Stimulated activated CD4-positive, alpha-beta T cell treated with anti-CD3 and anti-CD28 coated beads, Interleukin-1b, Interleukin-23, amount 100 ng/mL, for 48 hours (primary cell): Measurements from ENCODE around the gene LETM1.
A peak's percentile ranks its signal among the peaks of the same experiment; 100 is the strongest.

Experiments used
- DNase-seq: peaks from one replicate; pipeline ENCODE4 v3.0.0-alpha.2; 2020

LETM1 gene

DNA sequence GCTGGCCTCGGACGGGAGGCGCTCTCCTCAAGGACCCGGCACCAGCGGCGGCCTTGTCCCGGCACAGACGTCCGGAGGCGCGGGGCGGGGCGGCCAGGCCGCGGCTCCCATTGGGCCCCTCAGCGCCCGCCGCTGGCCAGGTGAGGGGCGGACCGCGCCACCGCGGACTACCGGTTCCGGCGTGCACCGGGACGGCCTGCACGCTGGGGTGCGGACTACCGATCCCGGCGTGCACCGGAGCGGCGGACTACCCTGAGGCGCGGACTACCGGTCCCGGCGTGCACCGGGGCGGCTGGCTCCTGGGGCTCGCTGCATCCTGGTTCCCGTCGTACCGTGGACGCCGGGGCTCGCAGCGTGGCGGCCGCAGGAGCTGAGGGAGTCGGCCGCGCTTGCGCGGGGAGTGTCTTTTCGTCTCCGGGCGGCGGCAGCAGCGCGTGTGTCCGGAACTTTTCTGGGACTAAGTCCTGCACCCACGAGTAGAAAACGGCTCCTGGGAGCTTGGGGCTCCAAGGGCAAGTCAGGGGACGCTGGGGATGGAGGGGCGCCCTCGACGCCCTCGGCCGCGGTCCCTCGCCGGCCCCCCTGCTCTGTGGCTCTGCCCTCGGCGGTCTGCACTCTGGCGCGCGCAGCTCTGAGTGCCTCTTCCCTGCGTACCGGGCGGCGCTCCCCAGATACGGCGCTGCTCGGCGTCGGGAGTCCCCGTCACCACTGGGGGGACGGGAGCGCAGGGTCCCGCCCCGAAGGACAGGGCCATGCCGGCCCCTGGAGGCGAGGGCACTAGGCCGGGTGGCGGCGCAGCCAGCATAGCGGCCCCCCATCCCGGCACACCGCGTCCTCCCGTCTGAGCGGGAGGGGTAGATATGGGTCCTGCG is at the start of gene LETM1:
LETM1 (minus strand) TSS at position 86 of the 872 bp plus-strand sequence. CDS start 206 bp downstream, outside the sequence.
- DNase-seq: peak; percentile 95

DNA sequence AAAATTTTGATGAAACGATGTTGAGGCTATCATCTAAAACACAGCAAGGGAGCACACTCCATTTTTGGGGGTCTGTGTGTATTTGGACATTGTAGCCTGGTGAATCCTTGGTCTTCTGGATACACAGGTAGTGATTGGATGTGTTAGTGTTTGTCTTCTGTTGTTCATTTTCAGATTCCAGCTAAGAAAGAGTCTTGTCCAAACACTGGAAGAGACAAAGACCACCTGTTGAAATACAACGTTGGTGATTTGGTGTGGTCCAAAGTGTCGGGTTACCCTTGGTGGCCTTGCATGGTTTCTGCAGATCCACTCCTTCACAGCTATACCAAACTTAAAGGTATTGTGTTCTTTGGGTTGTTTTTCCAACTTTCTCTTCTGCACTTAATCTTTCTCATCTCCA is 48.1 kb upstream of the LETM1 start:
- DNase-seq: no peak

- DNase-seq: peak; percentile 13
Measured at GRCh38 chr4:1903035-1903434, 47.1 kb upstream of the LETM1 start.

DNA sequence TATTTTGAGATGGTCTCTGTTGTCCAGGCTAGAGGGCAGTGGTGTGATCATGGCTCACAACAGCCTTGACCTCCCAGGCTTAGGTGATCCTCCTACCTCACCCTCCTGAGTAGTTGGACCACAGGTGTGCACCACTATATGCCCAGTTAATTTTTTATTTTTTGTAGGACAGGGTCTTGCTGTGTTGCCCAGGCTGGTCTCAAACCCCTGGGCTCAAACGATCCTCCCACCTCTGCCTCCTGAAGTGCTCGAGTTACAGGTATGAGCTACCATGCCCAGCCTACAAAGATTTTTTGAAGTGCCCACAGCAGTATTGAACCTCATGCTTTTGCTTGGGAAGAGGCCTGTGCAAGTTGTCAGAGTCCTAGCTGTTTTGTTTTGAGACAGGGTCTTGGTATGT is 46.3 kb upstream of the LETM1 start:
- no peak for DNase-seq

DNA sequence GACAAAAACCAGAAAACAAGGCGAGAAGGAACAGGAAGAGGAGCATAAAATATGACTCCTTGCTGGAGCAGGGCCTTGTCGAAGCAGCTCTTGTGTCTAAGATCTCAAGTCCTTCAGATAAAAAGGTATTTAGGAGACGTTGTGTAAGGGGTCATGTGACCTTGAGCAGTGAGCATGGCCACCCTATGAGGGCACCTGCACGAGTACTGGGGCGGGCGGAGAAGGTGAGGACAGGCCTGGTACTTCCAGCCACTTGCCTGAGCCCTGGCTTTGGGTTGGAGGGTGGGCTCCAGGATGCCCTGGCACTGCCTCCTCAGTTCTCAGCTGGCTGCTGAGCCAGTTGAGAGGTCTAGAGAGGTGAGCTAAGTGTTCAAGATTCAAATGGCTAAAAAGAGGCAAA is 45.2 kb upstream of the LETM1 start:
- DNase-seq: no peak

DNA sequence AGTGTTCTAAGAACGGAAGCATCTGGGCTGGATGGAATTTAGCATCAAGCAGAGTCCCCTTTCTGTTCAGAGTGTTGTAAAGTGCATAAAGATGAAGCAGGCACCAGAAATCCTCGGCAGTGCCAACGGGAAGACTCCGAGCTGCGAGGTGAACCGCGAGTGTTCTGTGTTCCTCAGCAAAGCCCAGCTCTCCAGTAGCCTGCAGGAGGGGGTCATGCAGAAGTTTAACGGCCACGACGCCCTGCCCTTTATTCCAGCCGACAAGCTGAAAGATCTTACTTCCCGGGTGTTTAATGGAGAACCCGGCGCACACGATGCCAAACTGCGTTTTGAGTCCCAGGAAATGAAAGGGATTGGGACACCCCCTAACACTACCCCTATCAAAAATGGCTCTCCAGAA is 44.7 kb upstream of the LETM1 start:
- no peak for DNase-seq

- no peak for DNase-seq
Measured at GRCh38 chr4:1900087-1900433, 44.1 kb upstream of the LETM1 start.

- peak; percentile 73 for DNase-seq
Measured at GRCh38 chr4:1899149-1900086, 43.5 kb upstream of the LETM1 start.

GRCh38 chr4:1898681-1899080 is 42.7 kb upstream of the LETM1 start:
- no peak for DNase-seq

- DNase-seq: no peak
Measured at GRCh38 chr4:1898007-1898406, 42.1 kb upstream of the LETM1 start.

DNA sequence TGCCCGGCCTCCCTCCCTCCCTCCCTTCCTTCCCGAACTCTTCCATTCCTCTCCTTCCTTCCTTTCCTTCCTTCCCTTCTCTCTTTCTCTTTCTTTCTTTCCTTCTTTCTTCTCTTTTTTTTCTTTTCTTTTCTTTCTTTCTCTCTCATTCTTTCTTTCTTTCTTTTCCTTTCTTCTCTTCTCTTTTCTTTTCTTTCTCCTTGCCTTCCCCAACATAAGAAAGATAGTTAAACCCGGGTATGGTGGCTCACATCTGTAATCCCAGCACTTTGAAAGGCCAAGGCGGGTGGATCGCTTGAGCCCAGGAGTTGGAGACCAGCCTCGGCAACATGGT is 40.7 kb upstream of the LETM1 start:
- no peak for DNase-seq

DNA sequence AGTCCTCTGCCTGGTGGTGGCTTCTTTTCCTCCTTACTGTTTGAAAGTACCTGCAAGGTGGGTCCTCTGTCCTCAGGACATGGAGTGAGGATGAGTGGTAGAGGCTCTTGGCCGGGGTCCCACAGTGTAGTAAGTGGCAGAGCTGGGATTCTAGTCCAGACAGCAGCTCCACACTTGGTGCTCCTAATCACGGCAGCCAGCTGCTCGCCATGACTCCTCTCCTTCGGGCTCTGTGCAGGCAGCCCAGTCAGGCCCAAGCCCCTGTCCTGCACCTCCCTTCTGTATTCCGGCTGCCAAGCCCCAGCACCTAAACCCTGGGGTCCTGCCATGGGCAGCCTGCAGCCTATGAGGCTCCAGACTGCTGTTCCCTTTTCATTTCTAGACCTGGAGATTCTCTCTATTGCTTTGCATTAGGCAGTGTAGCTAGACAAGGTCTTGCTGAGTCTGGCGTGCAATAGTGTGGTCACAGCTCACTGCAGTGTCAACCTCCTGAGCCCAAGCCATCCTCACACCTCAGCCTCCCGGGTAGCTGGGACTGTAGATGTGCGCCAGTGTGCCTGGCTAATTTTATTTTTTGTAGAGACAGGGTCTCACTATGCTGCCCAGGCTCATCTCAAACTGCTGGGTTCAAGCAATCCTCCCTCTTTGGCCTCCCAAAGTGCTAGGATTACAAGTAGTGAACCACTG is 40.2 kb upstream of the LETM1 start:
- DNase-seq: no peak

GRCh38 chr4:1890979-1891570 is 35.1 kb upstream of the LETM1 start:
- no peak for DNase-seq

DNA sequence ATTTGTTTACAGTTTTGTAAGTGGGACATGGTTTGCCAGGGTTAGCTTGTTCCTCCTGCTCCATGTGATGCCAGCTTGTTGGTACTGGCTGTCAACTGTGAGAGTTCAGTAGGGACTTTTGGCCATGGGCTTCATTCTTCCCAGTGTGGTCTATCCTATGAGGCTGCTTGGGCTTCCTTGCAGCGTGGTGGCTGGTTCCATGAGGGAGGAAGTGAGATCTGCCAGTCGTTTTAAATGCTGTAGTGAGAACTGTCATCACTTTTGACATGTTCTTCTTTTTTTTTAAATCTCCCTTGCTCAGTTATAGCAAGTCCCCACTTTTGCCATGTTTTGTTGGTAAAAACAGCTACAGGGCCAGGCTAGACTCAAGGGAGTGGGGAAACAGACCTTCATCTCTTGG is 31.1 kb upstream of the LETM1 start:
- DNase-seq: no peak

DNA sequence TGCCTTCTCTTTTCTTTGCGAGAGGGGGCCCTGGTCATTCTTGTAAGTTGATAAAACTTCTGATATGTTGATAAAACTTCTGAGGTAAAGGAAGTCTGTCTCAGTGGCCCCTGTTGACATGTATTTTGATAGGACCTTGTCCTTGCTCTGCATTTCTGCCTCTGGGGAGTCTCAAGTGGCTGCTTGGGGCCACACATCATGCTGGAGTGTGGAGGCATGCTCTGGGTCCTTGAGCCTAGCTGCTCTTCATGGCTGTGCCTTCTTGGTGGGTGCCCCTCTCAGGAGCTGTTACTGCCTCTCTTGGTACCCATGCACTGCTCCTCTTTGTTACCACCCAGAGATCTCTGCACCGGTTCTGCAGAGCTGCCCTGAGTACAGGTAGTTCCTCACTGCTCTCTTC is 29.5 kb upstream of the LETM1 start:
- no peak for DNase-seq

DNA sequence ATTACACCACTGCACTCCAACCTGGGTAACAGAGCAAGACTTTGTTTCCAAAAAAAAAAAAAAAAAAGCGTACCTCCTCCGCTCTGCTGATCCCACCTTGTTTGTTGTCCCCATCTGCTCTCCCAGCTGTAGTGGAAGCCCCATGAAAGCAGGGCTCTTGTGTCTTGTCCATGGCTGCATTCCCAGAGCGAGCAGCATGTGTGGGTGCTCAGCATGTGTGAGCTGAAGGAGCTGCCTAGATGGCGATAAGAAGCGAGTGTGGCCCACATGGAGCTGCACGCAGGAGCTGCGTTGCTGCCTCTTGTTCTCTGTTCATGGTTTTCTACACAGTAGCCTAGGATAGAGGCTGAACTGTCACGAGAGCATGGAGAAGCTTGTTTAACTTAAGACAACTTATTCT is 27.6 kb upstream of the LETM1 start:
- DNase-seq: no peak

DNA sequence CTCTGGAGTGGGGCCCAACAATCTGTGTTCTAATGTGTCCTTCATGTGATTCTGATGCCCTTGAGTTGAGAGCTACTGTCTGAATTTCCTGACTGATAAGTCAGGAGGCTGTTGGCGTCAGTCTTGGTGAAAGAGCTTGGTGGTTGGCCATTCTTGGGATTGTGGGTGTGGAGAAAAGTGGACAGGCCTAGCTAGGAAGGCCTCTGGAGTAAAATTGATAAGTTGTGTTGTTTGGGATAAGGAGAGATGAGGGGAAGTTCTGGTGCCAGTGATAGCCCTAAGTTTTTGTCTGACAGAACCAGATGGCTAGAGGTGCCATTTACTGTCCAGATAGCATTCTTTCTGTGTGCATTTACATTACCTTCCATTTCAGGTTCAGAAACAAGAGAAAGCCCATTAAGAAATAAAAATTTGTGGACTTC is 26.9 kb upstream of the LETM1 start:
- no peak for DNase-seq

GRCh38 chr4:1880332-1880731 is 24.4 kb upstream of the LETM1 start:
- no peak for DNase-seq

DNA sequence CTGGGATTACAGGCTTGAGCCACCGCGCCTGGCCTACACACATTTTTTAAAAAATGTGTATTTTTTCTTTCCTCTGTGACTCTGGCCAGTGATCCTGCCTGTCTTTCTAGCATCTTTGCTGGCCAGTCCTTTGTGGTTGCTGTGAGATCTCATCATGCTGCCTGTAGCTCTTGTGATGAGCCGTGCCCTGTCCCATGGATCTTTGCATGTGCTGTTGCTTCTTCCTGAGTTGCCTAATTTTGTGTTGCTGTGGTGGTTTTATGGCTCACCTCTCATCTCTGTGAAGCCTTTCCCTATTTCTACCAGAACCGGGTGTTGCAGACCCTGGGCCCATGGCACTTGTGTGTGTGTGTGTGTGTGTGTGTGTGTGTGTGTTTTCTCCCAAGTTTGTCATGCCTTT is 23.5 kb upstream of the LETM1 start:
- DNase-seq: no peak

DNA sequence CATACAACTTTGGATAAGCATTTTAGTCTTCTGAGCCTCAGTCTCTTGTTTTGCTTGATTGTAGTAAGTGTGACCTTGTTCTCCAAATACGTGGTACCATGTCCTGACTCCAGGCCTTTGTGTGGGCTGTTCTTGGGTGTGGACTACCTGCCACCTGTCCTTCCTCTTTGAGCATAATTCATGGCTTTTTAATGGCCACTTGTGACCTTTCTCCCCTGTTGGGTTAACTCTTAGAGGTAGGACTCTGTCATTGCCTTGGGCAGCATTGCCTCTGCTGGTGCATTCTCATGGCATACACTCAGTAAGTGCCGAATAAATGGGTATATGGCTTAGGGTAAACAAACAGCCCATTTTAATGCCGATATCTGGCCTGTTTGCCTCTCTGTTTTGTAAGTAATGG is 18.2 kb upstream of the LETM1 start:
- no peak for DNase-seq

DNA sequence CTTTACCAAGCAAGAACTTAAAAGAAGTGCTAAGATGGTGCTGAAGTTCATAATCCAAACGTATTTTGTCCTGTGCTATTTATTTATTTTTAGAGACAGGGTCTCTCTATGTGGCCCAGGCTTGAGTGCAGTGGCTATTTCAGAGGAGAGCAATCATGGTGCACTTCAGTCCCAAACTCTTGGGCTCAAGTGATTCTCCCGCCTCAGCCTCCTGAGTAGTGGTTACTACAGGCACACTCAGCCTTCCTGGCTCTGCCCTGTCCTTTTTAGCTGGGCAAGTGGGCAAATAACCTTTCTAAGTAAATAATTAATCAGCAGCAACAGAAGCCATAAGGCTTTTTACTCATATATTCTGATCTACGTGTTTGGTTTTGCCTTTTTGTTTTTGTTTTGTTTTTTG is 17.8 kb upstream of the LETM1 start:
- no peak for DNase-seq

- no peak for DNase-seq
Measured at GRCh38 chr4:1873291-1873690, 17.3 kb upstream of the LETM1 start.

DNA sequence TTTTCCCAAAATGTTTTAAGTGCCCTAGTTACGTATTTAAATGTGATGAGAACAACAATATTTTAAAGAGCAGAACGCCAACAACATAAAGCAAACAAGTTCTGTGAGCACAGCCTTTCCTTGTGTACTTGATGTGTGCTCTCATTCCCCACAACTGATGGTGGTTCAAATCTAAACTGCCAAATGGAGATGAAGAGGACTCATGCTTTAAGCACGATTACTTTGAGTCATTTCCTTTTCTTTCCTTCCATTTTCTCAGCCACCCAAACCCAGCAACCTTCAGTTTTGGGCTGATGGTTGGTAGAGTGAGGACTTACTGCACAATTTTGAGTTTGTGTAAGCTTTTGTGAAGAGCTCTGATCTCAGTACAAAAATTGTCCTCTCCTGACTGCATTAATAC is 16.9 kb upstream of the LETM1 start:
- DNase-seq: peak; percentile 33
